GM12878 (cell line): ENCODE measurements around the gene OR6X1. TPM values are rescaled to one million over a fixed set of nuclear protein-coding genes. Genes with fewer than 3 reads are reported as not detected.

Experiments
- ATAC-seq: fragments of 200-7000 bp; cut with Tn5 transposase; 3 replicates; pipeline ENCODE4 v1.9.1; 2020; ENCODE audit warnings: mild to moderate bottlenecking, moderate library complexity
- BruUV-seq: library from RNA; stranded (reverse); fragments of 400-500 nt; replicated peaks from 2 replicates; lab custom pipeline; 2021; lab: Mats Ljungman, UMichigan
- CTCF ChIA-PET: fragments of 300-600 bp; sonication (Branson Sonifier 250); formaldehyde crosslinking; extraction: SDS; loops from one replicate; lab custom pipeline; 2021; ENCODE audit warnings: inconsistent platforms; lab: Yijun Ruan, JAX
- POLR2A ChIA-PET: fragments of 350-600 bp; formaldehyde crosslinking; extraction: SDS; loops from one replicate; lab custom pipeline; 2021; ENCODE audit warnings: inconsistent platforms; lab: Charles Lee
- RAD21 ChIA-PET: fragments of 300-600 bp; sonication (Branson Sonifier 250); formaldehyde crosslinking; loops from one replicate; lab custom pipeline; 2023; ENCODE audit warnings: antibody characterized with exemption; ENCODE audit not compliant: unreplicated experiment; lab: Charles Lee
- SMC1A ChIA-PET: fragments of 300-600 bp; sonication (Branson Sonifier 250); formaldehyde crosslinking; loops from one replicate; lab custom pipeline; 2023; ENCODE audit not compliant: unreplicated experiment, uncharacterized antibody; lab: Charles Lee
- DNase-seq: peaks from one replicate; pipeline ENCODE4 v3.0.0-alpha.2; 2011; ENCODE audit warnings: low read depth, low spot score
- FAIRE-seq: peaks from 3 replicates; lab custom pipeline; 2011; peaks lifted over from hg19 to GRCh38; lab: Jason Lieb, UNC
- H2AFZ ChIP-seq: 2 replicates; pipeline ENCODE4 v1.6.0; 2011; ENCODE audit warnings: low read depth, low read length, control low read depth; ENCODE audit not compliant: control insufficient read depth
- H3K27ac ChIP-seq: 2 replicates; pipeline ENCODE4 v1.5.1; 2011; ENCODE audit warnings: control low read depth; ENCODE audit not compliant: control insufficient read depth, insufficient read depth
- H3K27me3 ChIP-seq, 2 experiments: replicated peaks in 1 of 2; 2 replicates each; pipeline versions ENCODE4 v1.6.0 to v1.6.1; 2011; ENCODE audit warnings: low read length in 1 of 2; ENCODE audit not compliant: control insufficient read depth in 2 of 2, insufficient read depth in 2 of 2
- H3K36me3 ChIP-seq, 2 experiments: 2 replicates each; pipeline ENCODE4 v1.5.1; 2011; ENCODE audit warnings: low read length in 1 of 2; ENCODE audit not compliant: control insufficient read depth in 2 of 2, insufficient read depth in 2 of 2
- H3K4me1 ChIP-seq: 2 replicates; pipeline ENCODE4 v1.6.1; 2011; ENCODE audit warnings: mild to moderate bottlenecking, low read length, moderate library complexity, mixed read lengths; ENCODE audit not compliant: control insufficient read depth, insufficient read depth
- H3K4me2 ChIP-seq: 2 replicates; pipeline ENCODE4 v1.6.0; 2011; ENCODE audit warnings: control low read depth; ENCODE audit not compliant: control insufficient read depth, insufficient read depth
- H3K4me3 ChIP-seq: fragments of 200-600 bp; sonication (generic); 2 replicates; pipeline ENCODE4 v1.5.1; 2016
- H3K79me2 ChIP-seq: 2 replicates; pipeline ENCODE4 v1.6.0; 2011; ENCODE audit warnings: low read length; ENCODE audit not compliant: control insufficient read depth, insufficient read depth
- H3K9ac ChIP-seq: 2 replicates; pipeline ENCODE4 v1.8.0; 2011; ENCODE audit warnings: low read length, control low read depth, mixed read lengths; ENCODE audit not compliant: control insufficient read depth, insufficient read depth
- H3K9me3 ChIP-seq: replicated peaks from 3 replicates; pipeline ENCODE4 v1.5.1; 2011; ENCODE audit warnings: mild to moderate bottlenecking, low read length; ENCODE audit not compliant: control insufficient read depth, insufficient read depth
- H4K20me1 ChIP-seq: 2 replicates; pipeline ENCODE4 v1.6.0; 2011; ENCODE audit not compliant: control insufficient read depth, insufficient read depth
- EGR1 ChIP-seq, 2 experiments: IDR thresholded peaks; 1 replicate in 1 of 2; 2 replicates in 1 of 2; pipeline ENCODE4 v1.6.1; 2011 to 2012; ENCODE audit warnings: low read depth in 2 of 2, low read length in 2 of 2, borderline replicate concordance in 1 of 2, mild to moderate bottlenecking in 1 of 2, moderate library complexity in 1 of 2
- FOXK2 ChIP-seq: fragments of 450-650 bp; IDR thresholded peaks from 2 replicates; pipeline ENCODE4 v1.6.1; 2017; ENCODE audit warnings: mild to moderate bottlenecking, moderate library complexity
- FOXM1 ChIP-seq: IDR thresholded peaks from 2 replicates; pipeline ENCODE4 v1.6.1; 2012; ENCODE audit warnings: low read depth, mild to moderate bottlenecking, inconsistent platforms, low read length, moderate library complexity
- PRDM15 ChIP-seq: fragments of 450-650 bp; formaldehyde crosslinking; IDR thresholded peaks from 2 replicates; pipeline ENCODE4 v1.4.0; 2020; ENCODE audit warnings: mild to moderate bottlenecking, moderate library complexity
- SMAD5 ChIP-seq: IDR thresholded peaks from 2 replicates; pipeline ENCODE4 v1.6.1; 2016; ENCODE audit warnings: antibody characterized with exemption, low read depth
- YY1 ChIP-seq: IDR thresholded peaks from 2 replicates; pipeline ENCODE4 v1.6.1; 2011; ENCODE audit warnings: low read depth, mild to moderate bottlenecking, low read length
- ZNF207 ChIP-seq: fragments of 450-650 bp; IDR thresholded peaks from 2 replicates; pipeline ENCODE4 v1.6.1; 2014; ENCODE audit warnings: antibody characterized with exemption, mild to moderate bottlenecking, borderline replicate concordance
- WGBS: methylation state at CpG from one replicate; pipeline ENCODE4 v1.1.6; 2016; ENCODE audit warnings: low lambda C conversion rate; ENCODE audit not compliant: insufficient replicate concordance, insufficient coverage; ENCODE audit errors: missing lambda C conversion rate; 5-methylcytosine and 5-hydroxymethylcytosine counted together
- in situ Hi-C: fragments of 300-500 bp; cut with MboI; formaldehyde crosslinking; loops from 9 replicates; pipeline ENCODE4 v1.14.3; 2018; ENCODE audit warnings: mixed read lengths
- intact Hi-C: fragments of 100-400 bp; cut with micrococcal nuclease; formaldehyde crosslinking; loops from one replicate; pipeline ENCODE4 v1.14.2; 2022; ENCODE audit not compliant: unreplicated experiment
- polyA plus RNA-seq, 11 experiments: library from polyadenylated mRNA; depleted of rRNA in 4 of 11; unstranded in 6 of 11; stranded (reverse) in 5 of 11; fragments of >200 nt; fragmentation: Nextera tagmentation in 4 of 11; fragmentation: Illumina TruSeq in 1 of 11; extraction: Ambion mirVana in 4 of 11; extraction: Trizol in 1 of 11; gene quantifications; 1 replicate in 1 of 11; 2 replicates in 10 of 11; pipeline versions ENCODE4 v1.2.1 to v1.2.3, GENCODE V29; 2011 to 2016; ENCODE audit warnings: inconsistent platforms in 2 of 11, missing spikeins in 2 of 11, low read depth in 1 of 11
- total RNA-seq, 4 experiments: library from RNA; depleted of rRNA in 3 of 4; stranded (reverse); fragments of >200 nt in 3 of 4; fragmentation: Illumina TruSeq in 1 of 4; extraction: Trizol in 1 of 4; gene quantifications; 2 replicates each; pipeline versions ENCODE4 v1.2.1 to v1.2.3, GENCODE V29; 2013 to 2021
- TF ChIP-seq, protein P1 (sequence below): fragments of 450-650 bp; IDR thresholded peaks from 2 replicates; pipeline ENCODE4 v1.6.1; 2016; ENCODE audit warnings: mild to moderate bottlenecking, moderate library complexity, borderline replicate concordance
- TF ChIP-seq, protein P2 (sequence below): fragments of 150-350 bp; IDR thresholded peaks from 2 replicates; pipeline ENCODE4 v1.6.1; 2014; ENCODE audit warnings: mild to moderate bottlenecking, low read depth, low read length

OR6X1 gene
- total and polyA plus RNA-seq, 10 of the 15 experiments (the other 5 are each of a cell fraction or from before 2014, with no cell fraction given): not detected

DNA sequence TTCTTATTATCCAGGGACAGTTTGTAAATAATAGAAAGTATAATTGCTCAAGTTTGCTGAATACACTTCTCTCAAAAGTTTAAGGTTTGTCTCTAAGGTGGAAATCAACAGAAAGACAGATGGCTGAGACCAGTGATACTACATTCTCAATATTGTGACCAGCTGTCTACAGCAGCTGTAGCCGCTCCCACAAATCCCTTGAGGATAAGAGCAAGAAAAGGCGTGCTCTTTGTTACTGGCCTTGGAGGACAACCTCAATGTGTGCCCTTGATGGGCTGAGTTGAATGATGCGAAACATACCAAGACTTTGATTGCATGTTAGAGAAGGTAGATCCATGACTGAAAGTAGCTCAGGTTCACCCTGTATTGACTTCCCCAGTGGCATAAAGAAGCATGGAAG, 45.7 kb upstream of the OR6X1 start:
- no peak for FAIRE-seq
- ChIA-PET RAD21 (no interaction called here), SMC1A (no interaction called here), CTCF (no interaction called here), POLR2A (no interaction called here)
- Histone ChIP-seq H2AFZ (no peak overlapping the region), H4K20me1 (no peaks in the 10 kb centered on the region), H3K4me2 (no peak overlapping the region), H3K79me2 (no peaks in the 10 kb centered on the region), H3K27me3 (no peaks in the 10 kb centered on the region), H3K4me1 (no peaks in the 10 kb centered on the region), H3K9ac (no peak overlapping the region), H3K4me3 (no peak overlapping the region), H3K9me3 (no peaks in the 10 kb centered on the region), H3K27ac (no peak overlapping the region), H3K36me3 (no peaks in the 10 kb centered on the region)
- ATAC-seq: no peak
- WGBS: 37% methylated on average over 3 of the region's 3 CpGs
- intact Hi-C loops (no loop called here), in situ Hi-C loops (no loop called here)
- DNase-seq: no peak
- TF ChIP-seq PRDM15 (CRISPR knock-in tag) (no peak), FOXM1 (no peak), YY1 (no peak), SMAD5 (no peak), FOXK2 (no peak), EGR1 (IDR thresholded peaks at IDR 0.05; ENCODE audit: borderline replicate concordance in 1 of 2, low read depth in 2 of 2, low read length in 2 of 2) (no peak), ZNF207 (no peak)
- TF ChIP-seq, protein P1, sequence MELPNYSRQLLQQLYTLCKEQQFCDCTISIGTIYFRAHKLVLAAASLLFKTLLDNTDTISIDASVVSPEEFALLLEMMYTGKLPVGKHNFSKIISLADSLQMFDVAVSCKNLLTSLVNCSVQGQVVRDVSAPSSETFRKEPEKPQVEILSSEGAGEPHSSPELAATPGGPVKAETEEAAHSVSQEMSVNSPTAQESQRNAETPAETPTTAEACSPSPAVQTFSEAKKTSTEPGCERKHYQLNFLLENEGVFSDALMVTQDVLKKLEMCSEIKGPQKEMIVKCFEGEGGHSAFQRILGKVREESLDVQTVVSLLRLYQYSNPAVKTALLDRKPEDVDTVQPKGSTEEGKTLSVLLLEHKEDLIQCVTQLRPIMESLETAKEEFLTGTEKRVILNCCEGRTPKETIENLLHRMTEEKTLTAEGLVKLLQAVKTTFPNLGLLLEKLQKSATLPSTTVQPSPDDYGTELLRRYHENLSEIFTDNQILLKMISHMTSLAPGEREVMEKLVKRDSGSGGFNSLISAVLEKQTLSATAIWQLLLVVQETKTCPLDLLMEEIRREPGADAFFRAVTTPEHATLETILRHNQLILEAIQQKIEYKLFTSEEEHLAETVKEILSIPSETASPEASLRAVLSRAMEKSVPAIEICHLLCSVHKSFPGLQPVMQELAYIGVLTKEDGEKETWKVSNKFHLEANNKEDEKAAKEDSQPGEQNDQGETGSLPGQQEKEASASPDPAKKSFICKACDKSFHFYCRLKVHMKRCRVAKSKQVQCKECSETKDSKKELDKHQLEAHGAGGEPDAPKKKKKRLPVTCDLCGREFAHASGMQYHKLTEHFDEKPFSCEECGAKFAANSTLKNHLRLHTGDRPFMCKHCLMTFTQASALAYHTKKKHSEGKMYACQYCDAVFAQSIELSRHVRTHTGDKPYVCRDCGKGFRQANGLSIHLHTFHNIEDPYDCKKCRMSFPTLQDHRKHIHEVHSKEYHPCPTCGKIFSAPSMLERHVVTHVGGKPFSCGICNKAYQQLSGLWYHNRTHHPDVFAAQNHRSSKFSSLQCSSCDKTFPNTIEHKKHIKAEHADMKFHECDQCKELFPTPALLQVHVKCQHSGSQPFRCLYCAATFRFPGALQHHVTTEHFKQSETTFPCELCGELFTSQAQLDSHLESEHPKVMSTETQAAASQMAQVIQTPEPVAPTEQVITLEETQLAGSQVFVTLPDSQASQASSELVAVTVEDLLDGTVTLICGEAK: no peak
- TF ChIP-seq, protein P2, sequence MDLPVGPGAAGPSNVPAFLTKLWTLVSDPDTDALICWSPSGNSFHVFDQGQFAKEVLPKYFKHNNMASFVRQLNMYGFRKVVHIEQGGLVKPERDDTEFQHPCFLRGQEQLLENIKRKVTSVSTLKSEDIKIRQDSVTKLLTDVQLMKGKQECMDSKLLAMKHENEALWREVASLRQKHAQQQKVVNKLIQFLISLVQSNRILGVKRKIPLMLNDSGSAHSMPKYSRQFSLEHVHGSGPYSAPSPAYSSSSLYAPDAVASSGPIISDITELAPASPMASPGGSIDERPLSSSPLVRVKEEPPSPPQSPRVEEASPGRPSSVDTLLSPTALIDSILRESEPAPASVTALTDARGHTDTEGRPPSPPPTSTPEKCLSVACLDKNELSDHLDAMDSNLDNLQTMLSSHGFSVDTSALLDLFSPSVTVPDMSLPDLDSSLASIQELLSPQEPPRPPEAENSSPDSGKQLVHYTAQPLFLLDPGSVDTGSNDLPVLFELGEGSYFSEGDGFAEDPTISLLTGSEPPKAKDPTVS: no peak
- no TSS peak for BruUV-seq
